HG03103 (cell line): ENCODE data around the gene SFI1.
"Not testable (repeated sequence)": the region's sequence is repeated elsewhere in the genome, so short reads cannot be mapped to it uniquely, and the experiment has no call there.

ENCODE experiments used
- ATAC-seq: cut with Tn5 transposase; IDR thresholded peaks from one replicate; pipeline ENCODE4 v1.9.1; 2021; ENCODE audit warnings: low read depth; ENCODE audit not compliant: unreplicated experiment

The SFI1 gene

GRCh38 chr22:31490496-31490925 is 5.8 kb upstream of the SFI1 start:
- ATAC-seq, result peak; percentile 53

- no peak for ATAC-seq
Measured at GRCh38 chr22:31491218-31491962, 4.9 kb upstream of the SFI1 start.

DNA sequence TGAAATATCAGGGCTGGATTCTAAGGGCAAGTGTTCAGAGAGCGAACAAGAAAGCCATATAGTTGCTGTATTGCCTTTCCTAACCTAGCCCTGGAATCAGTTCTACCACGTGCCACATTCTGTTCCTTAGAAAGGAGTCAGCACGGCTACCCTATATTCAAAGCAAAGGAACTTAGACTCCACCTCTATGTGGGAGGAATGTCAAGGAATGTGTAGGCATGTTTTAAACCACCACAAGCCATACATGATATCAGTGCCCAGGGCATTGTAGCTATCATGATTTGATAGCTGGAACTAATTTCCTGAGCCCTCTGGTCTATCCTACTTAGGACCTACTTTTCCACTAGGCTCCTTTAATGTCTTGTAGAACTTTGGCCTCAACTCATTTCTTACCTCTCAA is 4.2 kb upstream of the SFI1 start:
- no peak for ATAC-seq

DNA sequence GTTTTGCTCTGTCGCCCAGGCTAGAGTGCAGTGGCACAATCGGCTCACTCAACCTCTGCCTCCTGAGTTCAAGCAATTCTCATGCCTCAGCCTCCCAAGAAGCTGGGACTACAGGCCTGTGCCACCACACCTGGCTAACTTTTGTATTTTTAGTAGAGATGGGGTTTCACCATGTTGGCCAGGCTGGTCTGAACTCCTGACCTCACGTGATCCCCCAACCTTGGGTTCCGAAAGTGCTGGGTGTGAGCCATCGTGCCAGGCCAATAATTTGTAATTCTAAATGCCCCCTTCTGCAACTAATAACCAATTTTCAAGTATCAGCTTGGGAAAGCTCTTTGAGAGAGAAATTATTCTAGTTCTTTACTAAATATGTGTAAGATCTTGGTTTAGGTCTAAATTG is 3.0 kb upstream of the SFI1 start:
- not testable (repeated sequence) for ATAC-seq

GRCh38 chr22:31495343-31495742 is 993 bp upstream of the SFI1 start:
- ATAC-seq, result no peak

DNA sequence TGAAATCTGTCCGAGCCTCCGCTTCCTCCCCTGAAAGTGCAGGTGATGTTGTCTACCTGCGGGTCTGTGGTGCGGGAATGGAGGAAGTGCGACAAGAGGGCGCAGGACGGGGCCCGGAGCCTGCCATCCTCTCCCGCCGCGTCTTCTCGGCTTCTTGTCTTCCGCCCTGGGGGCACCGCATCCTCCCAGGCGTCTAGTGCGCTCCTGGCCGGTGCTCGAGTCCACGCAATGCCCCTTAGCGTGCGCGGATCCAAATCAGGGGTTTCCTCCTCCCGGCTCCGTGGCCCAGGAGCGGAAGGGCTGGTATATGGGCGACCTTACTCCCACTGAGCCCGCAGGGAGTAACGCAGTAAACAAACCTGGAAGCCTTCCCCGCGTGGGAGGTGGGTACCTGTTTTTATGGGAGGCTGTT is 405 bp downstream of the SFI1 start:
- no peak for ATAC-seq

GRCh38 chr22:31497148-31497938 is 1.0 kb downstream of the SFI1 start:
- ATAC-seq, result no peak

DNA sequence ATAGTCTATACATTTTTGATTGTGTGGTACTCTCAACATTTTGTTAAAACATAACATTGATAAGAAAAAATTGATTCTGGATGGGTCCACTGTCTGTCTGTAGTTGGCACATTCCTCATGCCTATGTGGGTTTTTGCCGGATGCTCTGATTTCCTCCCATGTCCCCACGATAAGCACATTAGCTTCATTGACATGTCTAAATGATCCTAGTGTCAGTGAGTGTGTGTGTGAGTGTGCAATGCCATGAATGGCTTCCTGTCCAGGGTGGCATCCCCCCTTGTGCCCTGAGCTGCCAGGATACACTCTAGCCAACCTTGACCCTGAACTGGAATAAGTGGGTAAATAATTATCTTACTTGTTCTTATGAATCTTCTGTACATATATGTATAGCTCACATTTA is 5.4 kb downstream of the SFI1 start:
- ATAC-seq, result no peak

GRCh38 chr22:31503211-31503964 is 7.1 kb downstream of the SFI1 start:
- no peak for ATAC-seq

DNA sequence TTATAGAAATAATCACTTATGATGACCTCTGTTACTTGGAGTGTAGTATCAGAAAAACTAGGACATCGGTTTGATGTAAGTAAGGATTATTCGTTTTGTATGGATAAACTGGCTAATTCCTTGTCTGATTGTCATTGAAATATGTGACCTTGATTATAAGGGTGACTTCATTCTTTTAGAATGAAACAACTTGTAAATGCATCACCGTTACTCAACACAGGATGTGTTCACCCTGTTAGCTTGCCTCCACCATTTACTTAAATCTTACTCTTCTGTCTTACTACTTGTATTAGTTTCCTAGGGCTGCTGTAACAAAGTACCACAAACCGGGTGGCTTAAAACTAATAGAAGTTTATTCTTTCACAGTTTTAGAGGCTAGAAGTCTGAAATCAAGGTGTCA is 7.9 kb downstream of the SFI1 start:
- no peak for ATAC-seq

GRCh38 chr22:31507517-31507916 is 11.2 kb downstream of the SFI1 start:
- not testable (repeated sequence) for ATAC-seq

- ATAC-seq, result no peak
Measured at GRCh38 chr22:31508536-31508935, 12.2 kb downstream of the SFI1 start.

- ATAC-seq, result no peak
Measured at GRCh38 chr22:31509061-31509762, 12.9 kb downstream of the SFI1 start.

GRCh38 chr22:31520051-31520450 is 23.7 kb downstream of the SFI1 start:
- ATAC-seq, result no peak

GRCh38 chr22:31524132-31524531 is 27.8 kb downstream of the SFI1 start:
- not testable (repeated sequence) for ATAC-seq

GRCh38 chr22:31526270-31526669 is 29.9 kb downstream of the SFI1 start:
- ATAC-seq, result no peak

GRCh38 chr22:31530823-31531195 is 34.5 kb downstream of the SFI1 start:
- no peak for ATAC-seq

GRCh38 chr22:31532060-31532459 is 35.7 kb downstream of the SFI1 start:
- ATAC-seq, result no peak

DNA sequence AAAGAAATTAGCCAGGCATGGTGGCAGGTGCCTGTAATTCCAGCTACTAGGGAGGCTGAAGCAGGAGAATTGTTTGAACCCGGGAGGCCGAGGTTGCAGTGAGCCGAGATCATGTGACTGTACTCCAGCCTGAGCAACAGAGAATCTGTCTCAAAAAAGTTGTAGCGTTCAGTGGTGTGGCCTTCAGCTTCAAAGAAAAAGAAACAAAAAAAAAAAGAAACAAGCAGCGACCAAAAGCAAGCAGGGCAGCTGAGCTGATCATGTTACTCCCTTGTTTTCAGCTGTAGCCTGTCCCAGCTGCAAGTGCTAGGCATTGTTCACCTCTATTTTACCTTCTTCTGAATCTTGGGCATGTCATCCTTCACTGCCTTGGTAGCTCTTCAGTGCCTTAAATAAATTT is 37.0 kb downstream of the SFI1 start:
- ATAC-seq, result no peak

- no peak for ATAC-seq
Measured at GRCh38 chr22:31537019-31537535, 40.7 kb downstream of the SFI1 start.
